CD14-positive monocyte (primary cell): ENCODE results near the gene C1QTNF6. TPM values are rescaled to one million over a fixed set of nuclear protein-coding genes. Genes with fewer than 3 reads are reported as not detected.

Source experiments
- DNase-seq, 3 donors: peaks; one replicate each; pipeline ENCODE4 v3.0.0-alpha.2; 2011 to 2022
- H2AFZ ChIP-seq: 2 replicates; pipeline ENCODE4 v1.6.0; 2012; ENCODE audit warnings: mild to moderate bottlenecking, low read depth, low read length, inconsistent platforms; ENCODE audit not compliant: insufficient read depth, poor library complexity, severe bottlenecking
- H3K27ac ChIP-seq, 2 donors: 1 replicate in 1 of 2; 2 replicates in 1 of 2; pipeline ENCODE4 v1.5.1; 2012 to 2013; ENCODE audit warnings: low read length in 2 of 2, control low read depth in 1 of 2, inconsistent platforms in 1 of 2, low read depth in 1 of 2, mild to moderate bottlenecking in 1 of 2
- H3K27me3 ChIP-seq, 2 donors: one replicate each; pipeline versions ENCODE4 v1.6.0 to v1.6.1; 2011 to 2013; ENCODE audit warnings: low read length in 2 of 2; ENCODE audit not compliant: control insufficient read depth in 2 of 2, insufficient read depth in 2 of 2
- H3K36me3 ChIP-seq, 2 donors: replicated peaks in 1 of 2; 1 replicate in 1 of 2; 2 replicates in 1 of 2; pipeline versions ENCODE4 v1.5.1 to v1.6.1; 2012 to 2013; ENCODE audit warnings: low read length in 2 of 2, control low read depth in 1 of 2, inconsistent platforms in 1 of 2, mild to moderate bottlenecking in 1 of 2; ENCODE audit not compliant: insufficient read depth in 2 of 2, control insufficient read depth in 1 of 2
- H3K4me1 ChIP-seq, 2 donors: 1 replicate in 1 of 2; 2 replicates in 1 of 2; pipeline versions ENCODE4 v1.5.1 to v1.6.1; 2012 to 2013; ENCODE audit warnings: low read length in 2 of 2, control low read depth in 1 of 2, inconsistent platforms in 1 of 2, mild to moderate bottlenecking in 1 of 2, moderate library complexity in 1 of 2; ENCODE audit not compliant: insufficient read depth in 2 of 2, control insufficient read depth in 1 of 2
- H3K4me2 ChIP-seq: replicated peaks from 2 replicates; pipeline ENCODE3; 2012; ENCODE audit warnings: low read length, moderate library complexity, mild to moderate bottlenecking; ENCODE audit not compliant: poor library complexity, severe bottlenecking; ENCODE audit errors: extremely low read depth
- H3K4me3 ChIP-seq, 3 experiments: fragments of 200-600 bp in 1 of 3; sonication (generic) in 1 of 3; replicated peaks in 1 of 3; 1 replicate in 2 of 3; 2 replicates in 1 of 3; pipeline ENCODE4 v1.5.1; 2011 to 2013; ENCODE audit warnings: low read length in 3 of 3, mild to moderate bottlenecking in 3 of 3, control low read depth in 2 of 3, low read depth in 2 of 3, inconsistent platforms in 1 of 3, moderate library complexity in 1 of 3
- H3K79me2 ChIP-seq: 2 replicates; pipeline ENCODE4 v1.6.0; 2012; ENCODE audit warnings: mild to moderate bottlenecking, control low read depth, inconsistent platforms, low read length, moderate library complexity; ENCODE audit not compliant: insufficient read depth
- H3K9ac ChIP-seq: 2 replicates; pipeline ENCODE4 v1.6.0; 2017; ENCODE audit warnings: low read length, mild to moderate bottlenecking; ENCODE audit not compliant: insufficient read depth, poor library complexity, severe bottlenecking
- H3K9me3 ChIP-seq, 2 donors: replicated peaks in 1 of 2; 1 replicate in 1 of 2; 2 replicates in 1 of 2; pipeline versions ENCODE4 v1.5.1 to v1.6.1; 2012 to 2013; ENCODE audit warnings: low read length in 2 of 2, control low read depth in 1 of 2; ENCODE audit not compliant: control insufficient read depth in 1 of 2, insufficient read depth in 1 of 2
- H4K20me1 ChIP-seq: 2 replicates; pipeline ENCODE4 v1.6.0; 2012; ENCODE audit warnings: mild to moderate bottlenecking, low read length, control low read depth, moderate library complexity; ENCODE audit not compliant: insufficient read depth
- H3K27ac Mint-ChIP-seq, 7 donors: one replicate each; pipeline ENCODE4 v1.8.0; 2020; ENCODE audit warnings: mild to moderate bottlenecking in 7 of 7, mixed read lengths in 7 of 7, moderate library complexity in 6 of 7, inconsistent platforms in 2 of 7
- H3K27me3 Mint-ChIP-seq, 3 donors: one replicate each; pipeline ENCODE4 v1.8.0; 2021 to 2022; ENCODE audit warnings: low read depth in 3 of 3, mild to moderate bottlenecking in 3 of 3, mixed read lengths in 3 of 3, moderate library complexity in 3 of 3, inconsistent platforms in 1 of 3
- H3K36me3 Mint-ChIP-seq, 2 donors: one replicate each; pipeline ENCODE4 v1.8.0; 2020; ENCODE audit warnings: mixed read lengths in 2 of 2, inconsistent platforms in 1 of 2, mild to moderate bottlenecking in 1 of 2
- H3K4me1 Mint-ChIP-seq: one replicate; pipeline ENCODE4 v1.8.0; 2020; ENCODE audit warnings: mild to moderate bottlenecking, mixed read lengths
- H3K4me3 Mint-ChIP-seq, 2 donors: one replicate each; pipeline ENCODE4 v1.8.0; 2020; ENCODE audit warnings: mild to moderate bottlenecking in 2 of 2, mixed read lengths in 2 of 2, moderate library complexity in 1 of 2
- H3K9me3 Mint-ChIP-seq, 7 donors: one replicate each; pipeline ENCODE4 v1.8.0; 2020 to 2022; ENCODE audit warnings: mixed read lengths in 7 of 7, mild to moderate bottlenecking in 6 of 7, moderate library complexity in 6 of 7, inconsistent platforms in 2 of 7
- WGBS: methylation state at CpG from one replicate; pipeline ENCODE4 v1.1.5; 2013; ENCODE audit warnings: missing lambda C conversion rate; ENCODE audit not compliant: insufficient coverage; 5-methylcytosine and 5-hydroxymethylcytosine counted together
- intact Hi-C, 2 donors: fragments of 100-400 bp; cut with micrococcal nuclease; formaldehyde crosslinking; loops; one replicate each; pipeline versions ENCODE4 v1.15.0 to v1.15.1; 2023
- polyA plus RNA-seq, 3 donors: library from polyadenylated mRNA; depleted of rRNA in 1 of 3; unstranded in 2 of 3; stranded (reverse) in 1 of 3; fragments of 300-500 nt in 2 of 3; fragments of >200 nt in 1 of 3; fragmentation: Illumina TruSeq in 2 of 3; gene quantifications; 1 replicate in 2 of 3; 2 replicates in 1 of 3; pipeline ENCODE4 v1.2.3, GENCODE V29; 2012 to 2021
- TF ChIP-seq, protein P1 (sequence below): fragments of 200-600 bp; IDR thresholded peaks from one replicate; pipeline ENCODE4 v1.8.0; 2022; ENCODE audit warnings: antibody characterized with exemption, mild to moderate bottlenecking

C1QTNF6 gene
- polyA plus RNA-seq, 3 donors = 0.14 to 2.3 (median 0.24) TPM

DNA sequence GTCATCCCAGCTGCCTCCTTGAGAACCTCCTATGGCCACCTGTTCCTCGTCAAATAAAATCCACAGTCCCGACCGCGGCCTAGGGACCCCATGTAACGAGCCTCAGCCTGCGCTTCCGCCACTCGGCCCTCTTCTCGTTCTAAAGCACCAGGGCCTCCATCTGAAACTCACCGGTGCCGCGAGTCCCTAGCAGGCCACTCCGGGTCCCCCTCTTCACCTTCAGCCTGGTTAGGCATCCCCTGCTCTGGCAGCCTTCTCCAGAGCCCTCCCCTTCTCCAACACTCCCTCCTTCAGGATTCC lies 26.6 kb upstream of the C1QTNF6 start:
- no peak overlapping the region for H3K4me2 ChIP-seq
- H3K9ac ChIP-seq = no peak overlapping the region
- intact Hi-C loops = no loop called here
- Mint-ChIP-seq H3K4me3 (no peak overlapping the region), H3K36me3 (no peaks in the 10 kb centered on the region), H3K9me3 (peaks cover 0 to 2% (median 0%) of the 10 kb centered on the region in 7 donors), H3K27ac (no peak overlapping the region), H3K4me1 (peaks cover 6% of the 10 kb centered on the region), H3K27me3 (peaks cover 2 to 12% (median 11%) of the 10 kb centered on the region in 3 donors)
- DNase-seq = no peak
- H3K4me3 ChIP-seq = no peak overlapping the region
- no peaks in the 10 kb centered on the region for H3K4me1 ChIP-seq
- TF ChIP-seq, protein P1, sequence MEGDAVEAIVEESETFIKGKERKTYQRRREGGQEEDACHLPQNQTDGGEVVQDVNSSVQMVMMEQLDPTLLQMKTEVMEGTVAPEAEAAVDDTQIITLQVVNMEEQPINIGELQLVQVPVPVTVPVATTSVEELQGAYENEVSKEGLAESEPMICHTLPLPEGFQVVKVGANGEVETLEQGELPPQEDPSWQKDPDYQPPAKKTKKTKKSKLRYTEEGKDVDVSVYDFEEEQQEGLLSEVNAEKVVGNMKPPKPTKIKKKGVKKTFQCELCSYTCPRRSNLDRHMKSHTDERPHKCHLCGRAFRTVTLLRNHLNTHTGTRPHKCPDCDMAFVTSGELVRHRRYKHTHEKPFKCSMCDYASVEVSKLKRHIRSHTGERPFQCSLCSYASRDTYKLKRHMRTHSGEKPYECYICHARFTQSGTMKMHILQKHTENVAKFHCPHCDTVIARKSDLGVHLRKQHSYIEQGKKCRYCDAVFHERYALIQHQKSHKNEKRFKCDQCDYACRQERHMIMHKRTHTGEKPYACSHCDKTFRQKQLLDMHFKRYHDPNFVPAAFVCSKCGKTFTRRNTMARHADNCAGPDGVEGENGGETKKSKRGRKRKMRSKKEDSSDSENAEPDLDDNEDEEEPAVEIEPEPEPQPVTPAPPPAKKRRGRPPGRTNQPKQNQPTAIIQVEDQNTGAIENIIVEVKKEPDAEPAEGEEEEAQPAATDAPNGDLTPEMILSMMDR = no peak
- H3K79me2 ChIP-seq = no peaks in the 10 kb centered on the region
- H3K36me3 ChIP-seq = no peaks in the 10 kb centered on the region
- H3K9me3 ChIP-seq = no peaks in the 10 kb centered on the region
- H3K27ac ChIP-seq = no peak overlapping the region
- no peaks in the 10 kb centered on the region for H3K27me3 ChIP-seq
- no peak overlapping the region for H2AFZ ChIP-seq
- no peaks in the 10 kb centered on the region for H4K20me1 ChIP-seq
- WGBS = 96% methylated on average over 13 of the region's 13 CpGs

DNA sequence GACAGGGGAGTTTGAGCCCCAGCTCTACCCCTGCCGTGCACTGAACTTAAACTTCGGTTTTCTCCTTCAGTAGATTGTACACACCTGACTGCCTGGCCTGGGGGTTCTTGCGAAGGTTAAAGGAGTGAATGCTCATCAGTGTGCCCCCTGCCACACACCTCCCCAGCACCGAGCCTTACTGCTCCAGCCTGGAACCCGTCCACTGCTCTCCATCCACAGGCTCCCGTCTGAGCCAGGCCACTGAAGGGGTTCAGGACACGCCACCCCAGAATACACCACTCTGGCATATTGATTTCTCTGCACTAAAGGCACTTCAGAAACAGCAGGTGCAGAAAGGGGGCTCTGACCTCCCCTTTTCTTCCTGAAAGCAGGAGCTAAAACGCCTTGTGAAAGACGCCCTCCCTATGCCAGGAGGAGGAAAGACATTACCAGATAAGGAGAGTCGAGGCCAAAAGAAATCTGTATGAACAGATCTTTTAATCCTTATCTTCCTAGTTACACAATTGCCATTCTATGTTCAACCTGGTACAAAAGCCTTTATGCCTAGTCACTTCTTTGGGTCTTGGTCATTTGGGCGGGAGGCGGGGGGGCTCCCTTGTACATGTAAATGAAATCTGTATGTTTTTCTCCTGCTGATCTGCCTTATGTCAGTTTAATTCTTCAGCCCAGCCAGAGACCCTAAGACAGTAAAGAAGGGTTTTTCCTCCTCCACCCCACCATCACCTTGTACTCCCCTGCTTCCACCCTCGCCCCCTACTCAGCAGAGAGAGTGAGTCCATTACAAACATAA lies 26.1 kb upstream of the C1QTNF6 start:
- H3K4me2 ChIP-seq = no peak overlapping the region
- H3K79me2 ChIP-seq = no peaks in the 10 kb centered on the region
- Mint-ChIP-seq H3K36me3 (no peaks in the 10 kb centered on the region), H3K27ac (no peak overlapping the region), H3K4me1 (peaks cover 4% of the 10 kb centered on the region), H3K27me3 (peaks cover 2 to 12% (median 7%) of the 10 kb centered on the region in 3 donors), H3K4me3 (no peak overlapping the region), H3K9me3 (peaks cover 0 to 2% (median 0%) of the 10 kb centered on the region in 7 donors)
- no peaks in the 10 kb centered on the region for H3K4me1 ChIP-seq
- H3K9me3 ChIP-seq = no peaks in the 10 kb centered on the region
- H3K36me3 ChIP-seq = no peaks in the 10 kb centered on the region
- TF ChIP-seq, protein P1 = no peak
- no peak overlapping the region for H2AFZ ChIP-seq
- WGBS = 97% methylated on average over 8 of the region's 13 CpGs
- H3K27ac ChIP-seq = no peak overlapping the region
- no peaks in the 10 kb centered on the region for H3K27me3 ChIP-seq
- no peaks in the 10 kb centered on the region for H4K20me1 ChIP-seq
- H3K4me3 ChIP-seq = no peak overlapping the region
- DNase-seq = no peak
- no peak overlapping the region for H3K9ac ChIP-seq
- intact Hi-C loops = no loop called here
